A204.1 (cell line): ENCODE measurements around the gene DTNBP1.

Source experiments
- FAIRE-seq: peaks from 2 replicates; lab custom pipeline; 2012; peaks lifted over from hg19 to GRCh38; lab: Jason Lieb, UNC

DTNBP1 gene

GRCh38 chr6:15623276-15624116 is 39.3 kb downstream of the DTNBP1 start:
- peak; percentile 98 for FAIRE-seq

GRCh38 chr6:15622045-15622740 is 40.6 kb downstream of the DTNBP1 start:
- FAIRE-seq, result no peak

GRCh38 chr6:15621203-15622044 is 41.4 kb downstream of the DTNBP1 start:
- no peak for FAIRE-seq

- FAIRE-seq, result no peak
These were observed 42.2 kb downstream of the DTNBP1 start for GRCh38 chr6:15620611-15621010.

- peak; percentile 11 for FAIRE-seq
These were observed 43.5 kb downstream of the DTNBP1 start for GRCh38 chr6:15619330-15619729.

- no peak for FAIRE-seq
These were observed 44.1 kb downstream of the DTNBP1 start for GRCh38 chr6:15618685-15619084.

- no peak for FAIRE-seq
These were observed 46.6 kb downstream of the DTNBP1 start for GRCh38 chr6:15616261-15616660.

GRCh38 chr6:15615802-15616201 is 47.0 kb downstream of the DTNBP1 start:
- no peak for FAIRE-seq

- FAIRE-seq, result no peak
These were observed 48.6 kb downstream of the DTNBP1 start for GRCh38 chr6:15614277-15614676.

GRCh38 chr6:15608396-15608795 is 54.4 kb downstream of the DTNBP1 start:
- FAIRE-seq, result no peak

- FAIRE-seq, result no peak
These were observed 55.2 kb downstream of the DTNBP1 start for GRCh38 chr6:15607603-15608002.

GRCh38 chr6:15606347-15606746 is 56.5 kb downstream of the DTNBP1 start:
- no peak for FAIRE-seq

GRCh38 chr6:15604843-15605242 is 58.0 kb downstream of the DTNBP1 start:
- no peak for FAIRE-seq

GRCh38 chr6:15602154-15602553 is 60.7 kb downstream of the DTNBP1 start:
- FAIRE-seq, result no peak

GRCh38 chr6:15598273-15598798 is 64.5 kb downstream of the DTNBP1 start:
- FAIRE-seq, result no peak

GRCh38 chr6:15596186-15596896 is 66.5 kb downstream of the DTNBP1 start:
- no peak for FAIRE-seq

- no peak for FAIRE-seq
These were observed 67.2 kb downstream of the DTNBP1 start for GRCh38 chr6:15595461-15596173.

GRCh38 chr6:15594512-15595259 is 68.1 kb downstream of the DTNBP1 start:
- no peak for FAIRE-seq

GRCh38 chr6:15593798-15594197 is 69.0 kb downstream of the DTNBP1 start:
- FAIRE-seq, result no peak

GRCh38 chr6:15592610-15593009 is 70.2 kb downstream of the DTNBP1 start:
- FAIRE-seq, result no peak
